Thoracic aorta (tissue), 2 donors: ENCODE results near the gene GRXCR1. TPM values are rescaled to one million over a fixed set of nuclear protein-coding genes. Genes with fewer than 3 reads are reported as not detected.

Experiments used
- ATAC-seq: fragments of 150-250 bp; one replicate; pipeline ENCODE4 v1.8.0; 2017; ENCODE audit warnings: low read depth; ENCODE audit not compliant: insufficient number of reproducible peaks, low FRiP score
- DNase-seq: peaks from one replicate; pipeline ENCODE4 v3.0.0-alpha.2; 2020; ENCODE audit warnings: low spot score
- H3K27ac ChIP-seq, 2 donors: fragments of 200-600 bp; sonication (generic); 1 replicate in 1 of 2; 2 replicates in 1 of 2; pipeline ENCODE4 v1.5.1; 2016; ENCODE audit warnings: mild to moderate bottlenecking in 2 of 2, moderate library complexity in 2 of 2
- H3K27me3 ChIP-seq: fragments of 200-600 bp; sonication (generic); replicated peaks from 2 replicates; pipeline ENCODE4 v1.6.0; 2016; ENCODE audit warnings: mild to moderate bottlenecking; ENCODE audit not compliant: insufficient read depth
- H3K36me3 ChIP-seq: fragments of 200-600 bp; sonication (generic); one replicate; pipeline ENCODE4 v1.5.1; 2016
- H3K4me1 ChIP-seq, 2 donors: fragments of 200-600 bp; sonication (generic); 1 replicate in 1 of 2; 2 replicates in 1 of 2; pipeline versions ENCODE4 v1.5.1 to v1.6.0; 2016; ENCODE audit warnings: low read depth in 2 of 2, mild to moderate bottlenecking in 1 of 2; ENCODE audit not compliant: control insufficient read depth in 1 of 2
- H3K4me3 ChIP-seq: fragments of 200-600 bp; sonication (generic); 2 replicates; pipeline ENCODE4 v1.5.1; 2016; ENCODE audit warnings: mild to moderate bottlenecking
- H3K9me3 ChIP-seq: fragments of 200-600 bp; sonication (generic); 2 replicates; pipeline ENCODE4 v1.5.1; 2016
- total RNA-seq, 2 donors: library from RNA; depleted of rRNA; stranded (reverse); fragments of >200 nt; gene quantifications; one replicate each; pipeline versions ENCODE4 v1.1.0 to v1.2.3, GENCODE V29; 2016
- TF ChIP-seq, protein P1 (sequence below): fragments of 200-600 bp; sonication (generic); IDR thresholded peaks from one replicate; pipeline ENCODE4 v1.5.1; 2019; ENCODE audit warnings: antibody characterized with exemption

The GRXCR1 gene
- total RNA-seq, 2 donors from 2014 or later = not detected

DNA sequence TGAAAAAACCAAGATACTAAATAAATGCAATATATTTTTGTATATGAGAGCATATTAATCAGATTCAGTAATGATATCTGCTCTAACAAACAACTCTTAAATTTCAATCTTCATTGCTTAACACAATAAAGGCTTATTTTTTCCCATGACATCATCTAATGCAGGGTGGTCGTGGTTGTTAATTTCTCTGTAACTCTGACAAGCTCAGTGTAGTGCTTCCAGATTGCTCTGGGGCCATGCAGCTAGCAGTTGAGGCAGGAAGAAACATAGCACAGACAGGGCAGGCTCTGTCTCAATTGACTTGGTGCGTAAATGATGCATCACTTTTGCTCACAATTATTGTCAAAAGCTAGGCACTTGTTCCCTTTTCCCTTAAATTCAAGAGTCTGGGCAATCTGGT is 869 bp upstream of the GRXCR1 start:
- Histone ChIP-seq H3K4me1 (no peaks in the 10 kb centered on the region), H3K4me3 (no peak overlapping the region), H3K27ac (no peak overlapping the region), H3K9me3 (no peaks in the 10 kb centered on the region), H3K36me3 (no peaks in the 10 kb centered on the region), H3K27me3 (no peaks in the 10 kb centered on the region)
- ATAC-seq (no peak), DNase-seq (no peak)
- TF ChIP-seq, protein P1, sequence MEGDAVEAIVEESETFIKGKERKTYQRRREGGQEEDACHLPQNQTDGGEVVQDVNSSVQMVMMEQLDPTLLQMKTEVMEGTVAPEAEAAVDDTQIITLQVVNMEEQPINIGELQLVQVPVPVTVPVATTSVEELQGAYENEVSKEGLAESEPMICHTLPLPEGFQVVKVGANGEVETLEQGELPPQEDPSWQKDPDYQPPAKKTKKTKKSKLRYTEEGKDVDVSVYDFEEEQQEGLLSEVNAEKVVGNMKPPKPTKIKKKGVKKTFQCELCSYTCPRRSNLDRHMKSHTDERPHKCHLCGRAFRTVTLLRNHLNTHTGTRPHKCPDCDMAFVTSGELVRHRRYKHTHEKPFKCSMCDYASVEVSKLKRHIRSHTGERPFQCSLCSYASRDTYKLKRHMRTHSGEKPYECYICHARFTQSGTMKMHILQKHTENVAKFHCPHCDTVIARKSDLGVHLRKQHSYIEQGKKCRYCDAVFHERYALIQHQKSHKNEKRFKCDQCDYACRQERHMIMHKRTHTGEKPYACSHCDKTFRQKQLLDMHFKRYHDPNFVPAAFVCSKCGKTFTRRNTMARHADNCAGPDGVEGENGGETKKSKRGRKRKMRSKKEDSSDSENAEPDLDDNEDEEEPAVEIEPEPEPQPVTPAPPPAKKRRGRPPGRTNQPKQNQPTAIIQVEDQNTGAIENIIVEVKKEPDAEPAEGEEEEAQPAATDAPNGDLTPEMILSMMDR = no peak

DNA sequence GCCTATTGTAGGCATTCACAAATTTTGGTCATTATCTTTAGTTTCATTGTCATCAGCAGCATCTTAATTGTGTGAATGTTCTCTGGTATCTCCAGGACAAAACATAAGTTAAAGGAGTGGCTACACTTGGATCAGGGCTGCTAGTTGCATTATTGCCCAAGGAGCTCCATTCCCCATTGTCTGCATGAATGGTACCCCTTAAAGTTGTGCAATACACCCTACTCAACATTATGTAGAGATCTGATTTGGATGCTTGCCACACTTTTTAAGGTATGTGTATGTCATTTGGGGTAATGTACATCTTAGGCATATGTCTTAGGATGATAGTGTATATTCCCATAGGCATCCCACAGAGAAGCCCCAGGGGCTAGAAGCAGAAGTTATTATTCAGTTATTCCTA is 2.9 kb downstream of the GRXCR1 start:
- no peak for DNase-seq
- Histone ChIP-seq H3K36me3 (no peaks in the 10 kb centered on the region), H3K4me3 (no peak overlapping the region), H3K27ac (no peak overlapping the region), H3K9me3 (no peaks in the 10 kb centered on the region), H3K27me3 (no peaks in the 10 kb centered on the region), H3K4me1 (no peaks in the 10 kb centered on the region)
- no peak for ATAC-seq
- TF ChIP-seq, protein P1 = no peak

DNA sequence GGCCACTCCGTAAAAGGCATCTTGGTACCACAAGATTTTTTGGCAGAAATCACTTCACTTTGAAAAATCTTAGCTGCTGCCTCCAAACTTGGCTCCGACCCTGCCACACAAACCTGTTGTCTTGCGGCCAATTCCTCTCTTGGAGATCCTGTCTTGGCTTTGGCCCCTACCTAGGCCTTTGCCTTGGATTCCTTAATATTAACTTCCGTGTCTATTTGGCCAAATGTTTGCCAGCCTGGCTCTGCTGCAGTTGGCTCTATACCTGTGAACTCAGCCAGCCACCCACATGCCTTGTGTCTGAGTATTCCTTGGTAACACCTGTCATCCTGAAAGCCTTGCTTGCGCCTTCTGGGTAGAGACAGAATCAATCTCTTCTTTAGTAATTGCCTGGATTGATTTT is 12.5 kb downstream of the GRXCR1 start:
- H3K9me3 ChIP-seq = no peaks in the 10 kb centered on the region
- no peaks in the 10 kb centered on the region for H3K4me1 ChIP-seq
- H3K27ac ChIP-seq = no peak overlapping the region
- ATAC-seq = no peak
- no peak overlapping the region for H3K4me3 ChIP-seq
- H3K27me3 ChIP-seq = no peaks in the 10 kb centered on the region
- no peak for DNase-seq
- TF ChIP-seq, protein P1 = no peak
- no peaks in the 10 kb centered on the region for H3K36me3 ChIP-seq

DNA sequence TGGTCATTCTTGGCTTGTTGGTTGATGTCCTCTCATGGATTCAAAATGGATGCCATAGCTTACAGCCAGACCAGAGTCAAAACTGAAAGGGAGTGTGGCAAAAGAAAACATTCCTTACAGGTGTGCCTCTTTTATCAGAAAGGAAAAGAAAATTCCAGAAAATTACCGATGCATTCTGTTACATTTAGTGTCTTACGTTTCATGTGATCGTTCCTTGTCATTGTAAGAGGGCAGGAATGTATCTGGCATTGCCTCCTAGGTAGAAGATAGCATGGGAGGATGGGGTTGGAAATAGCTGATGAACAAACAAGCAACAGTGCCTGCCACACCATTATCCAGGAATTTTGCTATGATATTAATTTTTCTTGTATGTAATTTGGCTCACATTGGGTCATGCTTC is 13.1 kb downstream of the GRXCR1 start:
- Histone ChIP-seq H3K36me3 (no peaks in the 10 kb centered on the region), H3K4me3 (no peak overlapping the region), H3K9me3 (no peaks in the 10 kb centered on the region), H3K27me3 (no peaks in the 10 kb centered on the region), H3K27ac (no peak overlapping the region), H3K4me1 (no peaks in the 10 kb centered on the region)
- TF ChIP-seq, protein P1 = no peak
- DNase-seq (no peak), ATAC-seq (no peak)

DNA sequence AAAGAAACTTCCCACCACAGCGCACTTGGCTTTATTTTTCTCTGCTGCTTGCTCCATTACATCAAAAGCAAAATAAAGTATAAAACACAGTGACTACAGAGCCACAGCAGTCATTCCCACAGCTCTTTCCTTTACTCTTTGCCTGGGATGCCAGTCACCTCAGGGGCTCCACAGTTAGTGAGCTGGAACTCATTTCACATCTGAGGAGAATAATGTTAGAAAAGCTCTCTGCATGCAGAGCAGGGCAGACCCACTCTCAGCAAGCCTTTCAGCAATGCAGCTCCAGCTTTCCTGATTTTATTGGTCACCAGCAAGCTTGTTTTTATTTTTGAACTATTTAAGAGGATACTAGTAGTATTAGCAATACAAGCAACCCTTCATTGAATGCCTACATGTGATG is 13.8 kb downstream of the GRXCR1 start:
- Histone ChIP-seq H3K9me3 (no peaks in the 10 kb centered on the region), H3K4me3 (no peak overlapping the region), H3K27ac (no peak overlapping the region), H3K27me3 (no peaks in the 10 kb centered on the region), H3K36me3 (no peaks in the 10 kb centered on the region), H3K4me1 (no peaks in the 10 kb centered on the region)
- TF ChIP-seq, protein P1 = no peak
- no peak for ATAC-seq
- DNase-seq = no peak
